AG09319 (cell line): ENCODE results near the gene ITFG1.
"Not testable (repeated sequence)": the region's sequence is repeated elsewhere in the genome, so short reads cannot be mapped to it uniquely, and the experiment has no call there.

Experiments
- DNase-seq: peaks from one replicate; pipeline ENCODE4 v3.0.0-alpha.2; 2010; ENCODE audit warnings: low read depth; ENCODE audit errors: extremely low read depth
- TF ChIP-seq, protein P1 (sequence below): IDR thresholded peaks from 2 replicates; pipeline ENCODE4 v1.5.1; 2011; ENCODE audit warnings: low read depth, mild to moderate bottlenecking, inconsistent platforms, low read length, moderate library complexity

The ITFG1 gene

DNA sequence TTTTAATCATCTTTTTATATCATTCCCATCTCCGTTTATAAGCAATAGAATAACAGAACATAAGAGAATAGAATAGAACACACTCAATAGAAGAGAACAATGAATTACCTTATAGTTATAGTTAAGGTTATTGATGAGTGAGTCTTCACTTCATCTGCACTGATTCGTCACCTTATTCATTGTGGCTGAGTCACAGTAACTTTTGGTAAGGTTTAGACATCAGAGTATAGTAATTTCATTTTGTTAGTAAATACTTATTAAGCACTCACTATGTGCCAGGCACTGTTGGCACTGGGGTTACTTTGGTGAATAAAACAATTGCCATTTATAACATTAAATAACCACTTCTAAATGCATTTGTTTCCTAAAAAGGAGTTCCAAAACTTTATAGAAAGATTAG is 22.8 kb upstream of the ITFG1 start:
- no peak for DNase-seq
- TF ChIP-seq, protein P1, sequence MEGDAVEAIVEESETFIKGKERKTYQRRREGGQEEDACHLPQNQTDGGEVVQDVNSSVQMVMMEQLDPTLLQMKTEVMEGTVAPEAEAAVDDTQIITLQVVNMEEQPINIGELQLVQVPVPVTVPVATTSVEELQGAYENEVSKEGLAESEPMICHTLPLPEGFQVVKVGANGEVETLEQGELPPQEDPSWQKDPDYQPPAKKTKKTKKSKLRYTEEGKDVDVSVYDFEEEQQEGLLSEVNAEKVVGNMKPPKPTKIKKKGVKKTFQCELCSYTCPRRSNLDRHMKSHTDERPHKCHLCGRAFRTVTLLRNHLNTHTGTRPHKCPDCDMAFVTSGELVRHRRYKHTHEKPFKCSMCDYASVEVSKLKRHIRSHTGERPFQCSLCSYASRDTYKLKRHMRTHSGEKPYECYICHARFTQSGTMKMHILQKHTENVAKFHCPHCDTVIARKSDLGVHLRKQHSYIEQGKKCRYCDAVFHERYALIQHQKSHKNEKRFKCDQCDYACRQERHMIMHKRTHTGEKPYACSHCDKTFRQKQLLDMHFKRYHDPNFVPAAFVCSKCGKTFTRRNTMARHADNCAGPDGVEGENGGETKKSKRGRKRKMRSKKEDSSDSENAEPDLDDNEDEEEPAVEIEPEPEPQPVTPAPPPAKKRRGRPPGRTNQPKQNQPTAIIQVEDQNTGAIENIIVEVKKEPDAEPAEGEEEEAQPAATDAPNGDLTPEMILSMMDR, result no peak

DNA sequence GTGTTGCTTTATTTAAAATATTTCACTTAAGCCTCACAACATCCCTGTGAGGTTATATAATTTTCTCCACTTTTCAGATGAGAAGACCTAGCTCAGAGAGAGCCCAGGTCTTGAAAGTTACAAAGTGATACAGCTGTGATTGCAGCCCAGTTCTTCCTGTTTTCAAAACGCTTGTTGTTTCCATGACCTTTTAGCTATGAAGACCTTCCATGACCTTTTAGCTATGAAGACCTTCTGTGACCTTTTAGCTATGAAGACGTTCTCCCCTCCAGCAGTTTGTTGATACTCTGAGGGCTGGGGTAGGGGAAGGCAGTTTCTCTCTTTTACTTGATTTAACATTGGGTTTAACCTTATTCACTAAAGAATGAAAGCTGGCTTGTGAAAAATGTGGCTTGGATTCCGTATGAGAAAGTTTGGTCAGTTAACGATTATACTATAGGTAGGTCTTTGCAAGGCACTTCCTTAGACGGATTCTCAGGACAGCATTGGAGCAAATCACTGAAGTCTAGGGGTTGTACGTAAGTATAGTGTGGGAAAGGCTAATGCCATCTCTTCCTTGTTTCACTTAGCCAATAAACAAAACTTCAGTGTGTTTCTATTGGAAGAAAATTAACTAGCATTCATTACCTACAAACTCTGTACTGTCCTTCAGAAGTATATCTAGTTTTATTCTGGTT is 21.0 kb upstream of the ITFG1 start:
- no peak for DNase-seq

DNA sequence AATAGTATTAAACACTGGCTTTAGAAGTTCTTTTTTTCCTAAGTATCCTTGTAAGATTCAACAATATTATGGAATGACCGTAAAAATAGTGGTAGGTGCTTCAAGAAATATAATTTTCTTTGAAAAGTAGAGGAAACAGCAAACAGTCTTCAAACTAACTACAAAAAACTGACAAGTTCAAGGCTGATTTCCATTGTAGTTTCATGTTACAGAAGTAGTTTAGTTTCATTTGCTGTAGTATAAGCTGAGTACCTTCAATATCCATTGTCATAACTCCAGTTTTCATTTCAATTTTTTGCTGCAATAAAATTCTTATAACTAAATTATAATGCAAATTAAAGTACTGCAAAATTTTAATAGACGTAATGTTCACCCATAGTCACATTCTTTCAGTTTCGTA is 19.5 kb upstream of the ITFG1 start:
- TF ChIP-seq, protein P1, result no peak
- no peak for DNase-seq

More for the DNA sequence above, 21.0 kb upstream of the ITFG1 start:
- TF ChIP-seq, protein P1, result no peak

DNA sequence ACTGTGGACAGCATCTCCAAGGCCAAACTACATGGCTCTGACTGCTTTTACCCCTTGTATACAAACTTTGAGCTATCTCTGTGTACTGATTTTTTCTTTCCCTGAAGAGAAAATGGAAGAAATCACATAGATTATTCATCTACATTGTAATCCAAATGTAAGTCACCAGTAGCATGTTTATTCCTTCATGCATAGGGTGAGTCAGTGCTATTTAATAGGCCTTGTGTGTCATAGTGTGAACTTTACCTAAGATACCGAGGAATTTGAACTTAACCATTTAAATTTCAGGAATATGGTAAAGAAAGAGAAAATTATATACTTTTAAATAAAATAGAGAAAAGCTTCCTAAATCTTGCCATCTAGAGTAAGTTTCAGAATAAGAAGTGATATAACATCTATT is 16.8 kb upstream of the ITFG1 start:
- no peak for DNase-seq

DNA sequence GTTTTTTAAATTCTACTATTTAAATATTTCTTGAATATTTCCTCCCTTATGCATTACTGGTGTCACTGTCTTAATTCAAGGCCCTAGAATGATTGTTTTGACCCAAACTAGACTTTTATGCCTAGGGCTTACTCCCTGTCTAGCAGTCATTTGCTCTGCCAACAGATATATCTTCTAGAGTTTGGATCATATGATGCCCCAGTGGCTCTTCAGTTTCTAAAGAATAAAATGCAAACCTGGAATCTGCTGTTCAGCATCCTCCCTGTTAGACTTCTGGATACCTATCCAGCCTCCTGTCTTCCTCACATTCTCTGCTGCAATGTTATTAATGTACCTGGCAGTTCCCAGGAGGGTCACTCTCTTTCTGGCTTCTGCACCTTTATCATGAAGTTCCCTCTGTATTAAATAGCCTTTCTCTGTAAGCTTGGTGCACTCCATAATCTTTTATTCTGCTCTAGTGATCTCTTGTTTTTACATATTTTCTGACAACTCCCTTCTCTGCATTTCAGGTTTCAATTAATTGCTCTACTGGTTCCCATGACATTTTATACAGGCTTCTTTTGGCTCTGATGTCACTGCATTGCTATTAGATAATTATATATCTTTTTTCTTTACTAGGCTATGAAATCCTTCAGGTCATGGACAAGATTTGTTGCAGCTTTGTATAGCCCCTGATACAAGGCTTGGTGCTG is 15.9 kb upstream of the ITFG1 start:
- TF ChIP-seq, protein P1, result no peak
- DNase-seq, result no peak

More for the DNA sequence above, 16.8 kb upstream of the ITFG1 start:
- TF ChIP-seq, protein P1, result no peak

DNA sequence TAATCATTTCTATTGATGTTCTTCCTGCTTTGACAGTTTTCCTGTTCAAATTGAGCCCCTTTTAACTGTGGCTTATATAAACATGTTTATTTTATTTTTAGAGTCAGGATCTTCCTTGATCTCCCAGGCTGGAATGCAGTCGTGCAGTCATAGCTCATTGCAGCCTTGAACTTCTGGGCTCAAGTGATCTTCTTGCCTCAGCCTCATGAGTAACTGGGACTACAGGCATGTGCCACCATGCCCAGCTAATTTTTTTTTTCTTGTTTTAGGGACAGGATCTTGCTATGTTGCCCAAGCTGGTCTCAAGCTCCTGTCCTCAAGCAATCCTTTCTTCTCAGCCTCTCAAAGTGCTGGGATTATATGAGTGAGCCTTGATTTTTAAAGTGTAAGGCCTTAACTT is 14.9 kb upstream of the ITFG1 start:
- no peak for DNase-seq
- TF ChIP-seq, protein P1, result no peak

DNA sequence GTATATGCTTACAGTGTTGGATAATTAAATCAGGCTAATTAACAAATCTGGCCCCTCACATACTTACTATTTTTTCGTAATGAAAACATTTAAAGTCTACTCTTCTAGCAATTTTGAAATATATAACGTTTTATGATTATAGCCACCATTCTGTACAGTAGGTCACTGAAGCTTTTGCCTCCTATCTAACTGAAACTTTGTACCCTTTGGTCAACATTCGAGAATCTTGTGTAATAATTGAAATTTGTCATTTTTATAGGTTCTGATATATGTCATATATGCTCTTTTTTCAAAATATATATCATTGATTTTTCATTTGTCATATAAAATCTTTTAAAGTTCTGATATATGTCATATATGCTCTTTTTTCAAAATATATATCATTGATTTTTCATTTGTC is 12.9 kb upstream of the ITFG1 start:
- TF ChIP-seq, protein P1, result no peak
- no peak for DNase-seq

DNA sequence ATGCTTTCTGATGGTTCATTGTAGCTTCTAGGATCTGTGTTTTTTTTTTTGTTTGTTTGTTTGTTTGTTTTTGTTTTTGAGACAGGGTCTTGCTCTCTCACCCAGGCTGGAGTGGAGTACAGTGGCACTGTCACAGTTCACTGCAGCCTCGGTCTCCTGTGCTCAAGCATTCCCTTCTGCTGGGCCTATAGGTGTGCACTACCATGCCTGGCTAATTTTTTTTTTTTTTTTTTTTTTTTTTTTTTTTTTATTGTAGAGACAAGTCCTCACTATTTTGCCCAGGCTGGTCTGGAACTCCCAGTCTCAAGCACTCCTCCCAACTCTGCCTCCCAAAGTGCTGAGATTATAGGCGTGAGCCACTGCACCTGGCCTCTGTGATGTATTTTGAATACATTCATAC is 12.1 kb upstream of the ITFG1 start:
- not testable (repeated sequence) for DNase-seq
